ENCODE data around the gene TDRKH.

DNA sequence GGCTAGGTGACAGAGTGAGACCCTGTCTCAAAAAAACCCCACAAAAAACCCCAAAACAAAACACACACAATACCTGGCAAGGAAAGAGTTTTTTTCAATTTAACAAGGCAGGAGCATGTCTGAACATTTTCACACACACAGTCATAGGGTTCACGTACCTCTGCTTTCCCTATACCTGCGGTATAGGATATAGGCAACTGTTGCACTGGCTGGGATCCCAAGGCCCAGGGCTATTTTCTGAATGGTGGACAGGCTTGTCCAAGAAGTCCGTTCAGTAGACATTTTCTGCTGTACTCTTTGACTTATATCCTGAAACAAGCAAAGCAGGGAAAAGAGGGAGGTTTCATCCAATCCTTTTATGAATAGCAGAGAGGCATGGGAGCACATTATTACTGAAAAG, 7.6 kb downstream of the TDRKH start:
- TF ChIP-seq POLR2A (IDR thresholded peaks at IDR 0.05) = no peak
- TF ChIP-seq, protein P1, sequence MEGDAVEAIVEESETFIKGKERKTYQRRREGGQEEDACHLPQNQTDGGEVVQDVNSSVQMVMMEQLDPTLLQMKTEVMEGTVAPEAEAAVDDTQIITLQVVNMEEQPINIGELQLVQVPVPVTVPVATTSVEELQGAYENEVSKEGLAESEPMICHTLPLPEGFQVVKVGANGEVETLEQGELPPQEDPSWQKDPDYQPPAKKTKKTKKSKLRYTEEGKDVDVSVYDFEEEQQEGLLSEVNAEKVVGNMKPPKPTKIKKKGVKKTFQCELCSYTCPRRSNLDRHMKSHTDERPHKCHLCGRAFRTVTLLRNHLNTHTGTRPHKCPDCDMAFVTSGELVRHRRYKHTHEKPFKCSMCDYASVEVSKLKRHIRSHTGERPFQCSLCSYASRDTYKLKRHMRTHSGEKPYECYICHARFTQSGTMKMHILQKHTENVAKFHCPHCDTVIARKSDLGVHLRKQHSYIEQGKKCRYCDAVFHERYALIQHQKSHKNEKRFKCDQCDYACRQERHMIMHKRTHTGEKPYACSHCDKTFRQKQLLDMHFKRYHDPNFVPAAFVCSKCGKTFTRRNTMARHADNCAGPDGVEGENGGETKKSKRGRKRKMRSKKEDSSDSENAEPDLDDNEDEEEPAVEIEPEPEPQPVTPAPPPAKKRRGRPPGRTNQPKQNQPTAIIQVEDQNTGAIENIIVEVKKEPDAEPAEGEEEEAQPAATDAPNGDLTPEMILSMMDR (IDR thresholded peaks at IDR 0.05) = no peak

Data from body of pancreas (tissue), 4 donors.